ENCODE results near the gene GMDS.

GRCh38 chr6:1825926-1826325 lies 419.5 kb downstream of the GMDS start:
- TF ChIP-seq CERS6 (CRISPR knock-in tag; IDR thresholded peaks at IDR 0.05), result no peak
- TF ChIP-seq PCBP2 (optimal IDR thresholded peaks at IDR 0.05; ENCODE audit: low read depth, low read length, poor library complexity, severe bottlenecking), result no peak
- TF ChIP-seq ZBTB8A (CRISPR knock-in tag; IDR thresholded peaks at IDR 0.05; ENCODE audit: borderline replicate concordance, low read depth), result no peak
- no peak for TF ChIP-seq GATAD1 (CRISPR knock-in tag; IDR thresholded peaks at IDR 0.05)
- no peak for TF ChIP-seq CTCF (CRISPR knock-in tag; IDR thresholded peaks at IDR 0.05)
- TF ChIP-seq ATF1 (CRISPR knock-in tag; IDR thresholded peaks at IDR 0.05), result no peak
- no peak for TF ChIP-seq ZBTB37 (CRISPR knock-in tag; IDR thresholded peaks at IDR 0.05)
- TF ChIP-seq SKI (IDR thresholded peaks at IDR 0.05; ENCODE audit: partially characterized antibody), result no peak
- no peak for TF ChIP-seq ZMYM2 (CRISPR knock-in tag; IDR thresholded peaks at IDR 0.05)
- TF ChIP-seq SNAPC4 (CRISPR knock-in tag; IDR thresholded peaks at IDR 0.05), result no peak
- TF ChIP-seq FOXA3 (CRISPR knock-in tag; IDR thresholded peaks at IDR 0.05), result no peak
- no peak for TF ChIP-seq ZBTB43 (CRISPR knock-in tag; conservative IDR thresholded peaks at IDR 0.05)
- TF ChIP-seq RXRA (CRISPR knock-in tag; IDR thresholded peaks at IDR 0.05), result no peak
